Activated CD8-positive, alpha-beta memory T cell treated with anti-CD3 and anti-CD28 coated beads for 4 hours (primary cell): ENCODE results near the gene TMX2.

ENCODE experiments used
- DNase-seq, 2 donors: peaks; one replicate each; pipeline ENCODE4 v3.0.0-alpha.2; 2020; ENCODE audit warnings: low read depth in 2 of 2

Gene TMX2

GRCh38 chr11:57764972-57765371 is 52.6 kb downstream of the TMX2 start:
- DNase-seq, result no peak

DNA sequence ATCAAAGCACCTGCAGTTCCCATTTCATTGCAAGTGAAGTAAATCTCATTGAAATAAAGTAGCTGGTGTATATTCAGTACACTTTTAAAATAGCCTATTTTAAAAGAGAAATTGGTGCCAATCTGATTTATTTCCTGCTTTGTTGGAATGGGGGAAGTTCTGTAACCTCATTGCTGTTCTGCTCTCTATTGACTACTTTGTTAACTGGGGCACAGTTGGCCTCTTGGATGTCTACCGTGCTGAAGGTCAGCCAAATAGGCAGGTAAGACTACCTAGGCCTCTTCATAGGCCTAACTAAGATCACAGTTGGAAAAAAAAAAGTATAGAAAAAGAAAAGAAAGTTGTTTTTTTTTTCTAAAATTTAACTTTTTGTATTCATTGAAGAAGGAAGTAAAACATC is 58.4 kb downstream of the TMX2 start:
- no peak for DNase-seq

DNA sequence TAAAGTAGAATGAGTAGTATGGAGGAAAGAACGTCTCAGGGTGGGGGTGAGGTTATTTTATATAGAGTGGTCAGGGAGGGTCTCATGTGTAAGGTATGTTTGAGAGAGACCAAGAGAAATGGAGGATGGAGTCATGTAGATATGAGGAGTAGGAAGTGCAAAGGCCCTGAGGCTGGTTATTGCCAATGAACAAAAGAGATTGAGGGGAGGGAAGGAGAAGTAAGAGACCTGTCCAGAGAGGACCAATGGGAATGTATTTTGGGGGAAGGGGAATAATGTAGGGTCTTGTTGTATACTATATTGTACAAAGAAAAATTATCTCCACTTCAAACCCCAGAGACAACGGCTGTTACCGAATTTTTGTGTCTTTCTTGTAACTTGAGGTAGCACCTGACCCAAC is 59.0 kb downstream of the TMX2 start:
- no peak for DNase-seq

DNA sequence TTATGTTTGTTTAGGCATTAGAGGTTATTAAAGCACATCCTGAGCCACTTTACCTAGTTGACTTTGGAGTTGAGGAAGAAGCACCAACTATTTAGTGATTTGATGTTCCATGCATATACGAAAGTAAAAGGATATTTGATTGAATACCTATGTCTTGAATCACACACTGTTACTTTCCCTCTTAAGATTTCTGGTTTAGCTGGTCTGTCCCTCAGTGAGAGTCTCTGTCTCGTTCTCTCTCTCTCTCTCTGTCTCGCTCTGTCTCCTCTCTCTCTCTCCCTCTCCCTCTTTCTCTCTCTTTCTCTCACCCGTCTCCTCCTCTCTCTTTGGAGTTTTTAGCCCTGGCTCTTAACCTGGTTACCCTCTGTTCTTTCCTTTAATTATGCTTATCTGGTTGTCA is 60.2 kb downstream of the TMX2 start:
- DNase-seq, result no peak

DNA sequence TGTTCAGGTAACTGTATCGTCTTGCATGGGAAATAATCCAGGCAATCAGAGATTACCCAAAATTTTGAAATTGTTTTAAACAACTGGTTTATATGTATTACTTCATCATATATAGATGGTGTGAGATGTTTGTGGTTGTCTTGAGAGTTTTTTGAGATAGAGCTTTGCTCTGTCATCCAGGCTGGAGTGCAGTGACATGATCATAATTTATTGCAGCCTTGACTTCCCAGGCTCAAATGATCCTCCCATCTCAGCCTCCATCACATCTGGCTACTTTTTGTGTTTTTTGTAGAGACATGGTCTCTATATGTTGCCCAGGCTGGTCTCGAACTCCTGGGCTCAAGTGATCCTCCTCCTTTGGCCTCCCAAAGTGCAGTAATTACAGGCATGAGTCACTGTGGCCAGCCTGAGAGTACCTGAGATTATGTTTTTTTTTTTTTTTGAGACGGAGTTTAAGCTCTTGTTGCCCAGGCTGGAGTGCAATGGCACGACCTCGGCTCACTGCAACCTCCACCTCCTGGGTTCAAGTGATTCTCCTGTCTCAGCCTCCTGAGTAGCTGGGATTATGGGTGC is 60.7 kb downstream of the TMX2 start:
- DNase-seq, result no peak

GRCh38 chr11:57775491-57775890 is 63.1 kb downstream of the TMX2 start:
- no peak for DNase-seq

DNA sequence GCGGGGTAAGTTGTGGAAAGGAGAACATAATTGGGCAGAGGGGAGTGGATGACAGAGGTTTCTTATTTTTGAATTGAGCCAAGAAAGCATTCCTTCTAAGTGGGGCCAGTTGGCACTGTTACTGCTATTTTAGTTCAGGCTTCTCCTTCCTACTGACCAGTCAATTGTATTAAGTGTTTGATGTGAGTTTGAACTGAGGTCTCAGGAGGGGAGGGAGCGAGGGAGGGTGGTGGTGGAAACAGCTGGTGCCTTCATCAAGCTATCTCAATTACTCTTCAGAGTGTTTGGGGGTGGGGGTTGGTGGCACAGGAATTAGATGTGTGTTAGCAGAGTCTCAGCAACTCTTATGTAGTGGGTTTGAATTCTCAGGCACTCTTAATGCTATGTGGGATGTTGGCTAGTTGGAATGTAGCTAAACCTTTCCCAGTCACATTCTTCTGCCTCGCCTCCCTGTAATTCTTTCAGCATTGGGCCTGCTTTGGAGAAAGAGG is 63.7 kb downstream of the TMX2 start:
- no peak for DNase-seq

- DNase-seq, result no peak
Measured at GRCh38 chr11:57776577-57777210, 64.3 kb downstream of the TMX2 start.

DNA sequence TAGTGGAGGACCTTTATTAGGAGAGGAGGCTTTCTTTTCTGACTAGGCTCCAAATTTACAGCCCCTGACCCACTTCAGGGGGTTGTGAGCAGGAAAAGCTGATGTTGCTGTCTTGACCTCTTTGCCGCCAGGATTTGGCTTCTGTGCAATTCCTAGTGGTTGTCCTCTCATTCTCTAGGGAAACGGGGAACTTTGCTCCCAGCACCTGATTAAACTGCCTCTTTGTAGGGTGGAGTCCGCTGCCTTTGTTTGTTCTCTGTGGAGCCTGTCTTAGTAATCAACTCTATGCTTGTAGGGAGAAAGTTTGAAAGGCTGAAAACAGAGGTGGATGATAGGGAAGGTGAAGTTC is 65.5 kb downstream of the TMX2 start:
- DNase-seq, result no peak

DNA sequence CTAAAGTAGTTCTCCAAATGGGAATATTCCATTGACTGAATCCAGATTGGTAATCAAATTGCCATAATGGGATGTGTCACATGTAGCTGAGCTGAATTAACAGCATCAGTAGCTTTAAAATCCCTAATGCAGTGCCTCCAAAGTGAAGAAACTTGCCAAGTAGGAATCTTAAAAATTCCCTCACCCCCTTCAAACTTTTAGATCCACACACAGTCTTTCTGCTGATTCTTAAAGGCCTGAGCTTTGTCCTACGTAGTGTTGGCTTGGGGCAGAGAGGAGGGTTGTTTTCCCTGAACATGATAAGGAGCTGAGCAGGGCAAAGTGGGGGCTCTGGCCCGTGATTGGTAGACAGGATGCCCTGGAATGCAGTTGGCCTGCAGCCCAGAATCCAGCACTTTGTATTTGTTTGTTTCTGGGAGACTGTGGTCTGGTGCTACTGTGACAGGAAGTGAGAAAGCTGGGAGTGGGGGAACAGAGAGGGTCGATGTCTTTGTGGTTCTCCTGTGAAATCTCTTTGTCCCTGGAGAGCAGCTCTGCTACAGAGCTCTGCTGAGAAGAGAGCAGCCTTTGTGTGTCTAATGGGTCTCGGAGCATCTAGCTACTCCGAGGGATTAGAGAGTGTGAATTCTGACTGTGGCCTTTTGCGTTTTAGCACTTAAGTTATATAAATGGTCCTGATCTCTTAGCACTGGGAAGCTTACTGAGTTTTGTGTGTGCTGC is 66.1 kb downstream of the TMX2 start:
- no peak for DNase-seq

DNA sequence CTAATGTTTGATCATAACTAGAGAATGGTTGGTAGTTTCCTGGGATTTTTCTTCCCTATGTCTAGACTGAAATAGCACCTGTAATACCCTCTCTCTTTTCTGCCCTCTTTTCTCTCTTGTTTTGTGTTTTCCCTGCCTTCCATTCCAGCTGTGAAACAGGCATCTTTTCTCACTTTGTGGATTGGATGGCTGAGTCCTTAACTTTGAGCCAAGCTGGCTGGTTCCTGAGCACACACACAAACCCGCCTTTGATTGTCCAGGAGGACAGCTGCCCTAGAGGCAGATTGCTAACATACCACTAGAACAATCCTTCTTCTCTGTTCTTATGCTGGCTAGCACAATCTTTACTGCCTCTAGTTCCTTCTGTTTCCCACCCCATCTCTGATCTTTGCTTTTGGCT is 66.9 kb downstream of the TMX2 start:
- DNase-seq, result no peak

GRCh38 chr11:57781529-57781943 is 69.1 kb downstream of the TMX2 start:
- no peak for DNase-seq

- DNase-seq, result no peak
Measured at GRCh38 chr11:57785072-57785471, 72.7 kb downstream of the TMX2 start.

- DNase-seq, result no peak
Measured at GRCh38 chr11:57786436-57786835, 74.0 kb downstream of the TMX2 start.

GRCh38 chr11:57787006-57787604 is 74.7 kb downstream of the TMX2 start:
- DNase-seq, result no peak

- no peak for DNase-seq
Measured at GRCh38 chr11:57787920-57788702, 75.7 kb downstream of the TMX2 start.

DNA sequence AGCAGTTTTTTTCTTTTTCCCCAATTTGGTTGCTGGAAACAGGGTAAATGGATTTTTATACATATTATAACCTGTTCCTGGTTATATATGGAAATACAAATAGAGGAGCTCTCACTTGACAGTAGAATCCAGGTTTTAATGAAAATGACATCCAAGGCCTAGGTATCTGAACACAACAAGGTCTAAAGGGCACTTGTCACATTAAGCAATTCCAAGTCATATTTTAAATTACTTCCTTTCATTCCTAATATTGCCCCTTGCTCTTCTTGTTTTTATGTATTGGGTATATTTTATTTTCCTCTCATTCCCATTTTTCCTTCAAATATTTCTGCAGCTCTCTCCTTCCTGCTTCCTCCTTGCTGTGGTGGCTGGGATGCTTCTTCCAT is 76.3 kb downstream of the TMX2 start:
- no peak for DNase-seq
